SK-N-SH (cell line): ENCODE measurements around the gene FNDC3B. TPM values are rescaled to one million over a fixed set of nuclear protein-coding genes. Genes with fewer than 3 reads are reported as not detected.

Experiments
- CTCF ChIA-PET: fragments of 300-600, 350-600 bp; formaldehyde crosslinking; extraction: SDS; loops from one replicate; lab custom pipeline; 2021; lab: Yijun Ruan, JAX
- POLR2A ChIA-PET: fragments of 350-600 bp; sonication (Branson Sonifier 250); formaldehyde crosslinking; extraction: SDS; loops from one replicate; lab custom pipeline; 2020; ENCODE audit warnings: antibody characterized with exemption, inconsistent platforms; lab: Yijun Ruan, JAX
- DNase-seq: peaks from one replicate; pipeline ENCODE4 v3.0.0; 2012
- H2AFZ ChIP-seq: fragments of 200-600 bp; sonication (generic); 2 replicates; pipeline ENCODE4 v1.8.1; 2016; ENCODE audit warnings: antibody characterized with exemption, mild to moderate bottlenecking, low read depth
- H3F3A ChIP-seq: fragments of 200-600 bp; sonication (generic); replicated peaks from 2 replicates; pipeline ENCODE3; 2016; ENCODE audit warnings: antibody characterized with exemption, mild to moderate bottlenecking; ENCODE audit not compliant: insufficient read depth
- H3K27ac ChIP-seq, 2 experiments: fragments of 200-500 bp in 1 of 2; fragments of 200-600 bp in 1 of 2; sonication (Bioruptor generic) in 1 of 2; sonication (generic), shearing (Covaris generic) in 1 of 2; 2 replicates each; pipeline versions ENCODE4 v1.5.1 to v1.6.1; 2014 to 2016; ENCODE audit warnings: low read depth in 2 of 2, inconsistent platforms in 1 of 2, low read length in 1 of 2, mild to moderate bottlenecking in 1 of 2, mixed read lengths in 1 of 2
- H3K27me3 ChIP-seq: fragments of 200-600 bp; sonication (generic), shearing (Covaris generic); 2 replicates; pipeline ENCODE4 v1.6.1; 2016; ENCODE audit warnings: mixed run types; ENCODE audit not compliant: insufficient read depth
- H3K36me3 ChIP-seq, 2 experiments: fragments of 200-500 bp in 1 of 2; fragments of 200-600 bp in 1 of 2; sonication (Bioruptor generic) in 1 of 2; sonication (generic) in 1 of 2; replicated peaks in 1 of 2; 2 replicates each; pipeline versions ENCODE3 to v1.5.1; 2014 to 2016; ENCODE audit warnings: low read length in 1 of 2, mild to moderate bottlenecking in 1 of 2; ENCODE audit not compliant: insufficient read depth in 2 of 2, control insufficient read depth in 1 of 2
- H3K4me1 ChIP-seq, 2 experiments: fragments of 200-500 bp in 1 of 2; fragments of 200-600 bp in 1 of 2; sonication (Bioruptor generic) in 1 of 2; sonication (generic), shearing (Covaris generic) in 1 of 2; 2 replicates each; pipeline versions ENCODE4 v1.5.1 to v1.6.1; 2014 to 2016; ENCODE audit warnings: low read depth in 1 of 2, low read length in 1 of 2, mixed run types in 1 of 2; ENCODE audit not compliant: insufficient read depth in 2 of 2, control insufficient read depth in 1 of 2
- H3K4me2 ChIP-seq: fragments of 200-600 bp; sonication (generic), shearing (Covaris generic); 2 replicates; pipeline ENCODE4 v1.6.1; 2017; ENCODE audit warnings: mixed run types
- H3K4me3 ChIP-seq, 2 experiments: fragments of 200-500 bp in 1 of 2; fragments of 200-600 bp in 1 of 2; sonication (Bioruptor generic) in 1 of 2; sonication (generic), shearing (Covaris generic) in 1 of 2; 2 replicates each; pipeline versions ENCODE4 v1.5.1 to v1.8.1; 2014 to 2016; ENCODE audit warnings: low read depth in 2 of 2, inconsistent platforms in 1 of 2, low read length in 1 of 2, mild to moderate bottlenecking in 1 of 2, mixed read lengths in 1 of 2, moderate library complexity in 1 of 2
- H3K79me2 ChIP-seq: fragments of 200-600 bp; sonication (generic); 2 replicates; pipeline ENCODE4 v1.8.1; 2017; ENCODE audit warnings: mild to moderate bottlenecking; ENCODE audit not compliant: insufficient read depth
- H3K9ac ChIP-seq: fragments of 200-600 bp; sonication (generic); 2 replicates; pipeline ENCODE4 v1.6.1; 2017; ENCODE audit warnings: mixed run types
- H3K9me2 ChIP-seq: fragments of 200-600 bp; sonication (generic); 2 replicates; pipeline ENCODE4 v1.6.1; 2017; ENCODE audit warnings: mixed run types
- H3K9me3 ChIP-seq: fragments of 200-600 bp; sonication (generic); 2 replicates; pipeline ENCODE4 v1.6.1; 2017; ENCODE audit warnings: mixed run types, mild to moderate bottlenecking, moderate library complexity
- H4K20me1 ChIP-seq: fragments of 200-600 bp; sonication (generic); 2 replicates; pipeline ENCODE4 v1.6.1; 2017; ENCODE audit warnings: mild to moderate bottlenecking, mixed run types; ENCODE audit not compliant: insufficient read depth
- CHD2 ChIP-seq: fragments of 150-350 bp; IDR thresholded peaks from 2 replicates; pipeline ENCODE4 v1.6.1; 2018; ENCODE audit warnings: low read length; ENCODE audit not compliant: partially characterized antibody
- EP300 ChIP-seq, 2 experiments: IDR thresholded peaks; 2 replicates each; pipeline versions ENCODE4 v1.4.0 to v1.6.1; 2012; ENCODE audit warnings: borderline replicate concordance in 1 of 2, low read depth in 1 of 2, low read length in 1 of 2
- GATA2 ChIP-seq: sonication (generic); formaldehyde crosslinking; IDR thresholded peaks from 2 replicates; pipeline ENCODE4 v1.5.0; 2020; ENCODE audit warnings: mild to moderate bottlenecking, missing genetic modification reagents
- IRF3 ChIP-seq: fragments of 150-350 bp; IDR thresholded peaks from 2 replicates; pipeline ENCODE4 v1.6.1; 2016; ENCODE audit warnings: mild to moderate bottlenecking, low read depth, low read length
- MAX ChIP-seq: IDR thresholded peaks from 2 replicates; pipeline ENCODE4 v1.4.0; 2012; ENCODE audit warnings: low read depth
- NRF1 ChIP-seq: IDR thresholded peaks from 2 replicates; pipeline ENCODE4 v1.6.1; 2012; ENCODE audit warnings: low read depth, mild to moderate bottlenecking, low read length
- PBX3 ChIP-seq: IDR thresholded peaks from 2 replicates; pipeline ENCODE4; 2012
- RAD21 ChIP-seq: IDR thresholded peaks from 2 replicates; pipeline ENCODE4 v1.6.1; 2012; ENCODE audit warnings: mild to moderate bottlenecking, low read length
- RFX5 ChIP-seq: IDR thresholded peaks from 2 replicates; pipeline ENCODE4 v1.6.1; 2012; ENCODE audit warnings: mild to moderate bottlenecking, improper control_type of control experiment, low read length
- TAF1 ChIP-seq: IDR thresholded peaks from 2 replicates; pipeline ENCODE4 v1.6.1; 2012; ENCODE audit warnings: low read depth, mild to moderate bottlenecking, low read length, moderate library complexity, borderline replicate concordance
- TCF12 ChIP-seq: IDR thresholded peaks from 2 replicates; pipeline ENCODE4 v1.4.0; 2012
- TEAD4 ChIP-seq: IDR thresholded peaks from 2 replicates; pipeline ENCODE4 v1.4.0; 2012; ENCODE audit warnings: mild to moderate bottlenecking, borderline replicate concordance; ENCODE audit not compliant: insufficient read depth
- ZBTB33 ChIP-seq: IDR thresholded peaks from 2 replicates; pipeline ENCODE4 v1.4.0; 2012; ENCODE audit warnings: low read depth, borderline replicate concordance
- WGBS: methylation state at CpG from one replicate; pipeline ENCODE4 v1.1.6; 2017; ENCODE audit warnings: low lambda C conversion rate; 5-methylcytosine and 5-hydroxymethylcytosine counted together
- polyA plus RNA-seq, 3 experiments: library from polyadenylated mRNA; depleted of rRNA; stranded (reverse); fragments of >200 nt; gene quantifications; 2 replicates each; pipeline ENCODE4 v1.2.3, GENCODE V29; 2012
- TF ChIP-seq, protein P1 (sequence below): fragments of 200-600 bp; sonication (generic); IDR thresholded peaks from 2 replicates; pipeline ENCODE4 v1.6.1; 2017; ENCODE audit warnings: antibody characterized with exemption, mild to moderate bottlenecking, moderate library complexity

Gene FNDC3B
- polyA plus RNA-seq, 1 of the 3 experiments (the other 2 are of a cell fraction): 10.4 TPM

DNA sequence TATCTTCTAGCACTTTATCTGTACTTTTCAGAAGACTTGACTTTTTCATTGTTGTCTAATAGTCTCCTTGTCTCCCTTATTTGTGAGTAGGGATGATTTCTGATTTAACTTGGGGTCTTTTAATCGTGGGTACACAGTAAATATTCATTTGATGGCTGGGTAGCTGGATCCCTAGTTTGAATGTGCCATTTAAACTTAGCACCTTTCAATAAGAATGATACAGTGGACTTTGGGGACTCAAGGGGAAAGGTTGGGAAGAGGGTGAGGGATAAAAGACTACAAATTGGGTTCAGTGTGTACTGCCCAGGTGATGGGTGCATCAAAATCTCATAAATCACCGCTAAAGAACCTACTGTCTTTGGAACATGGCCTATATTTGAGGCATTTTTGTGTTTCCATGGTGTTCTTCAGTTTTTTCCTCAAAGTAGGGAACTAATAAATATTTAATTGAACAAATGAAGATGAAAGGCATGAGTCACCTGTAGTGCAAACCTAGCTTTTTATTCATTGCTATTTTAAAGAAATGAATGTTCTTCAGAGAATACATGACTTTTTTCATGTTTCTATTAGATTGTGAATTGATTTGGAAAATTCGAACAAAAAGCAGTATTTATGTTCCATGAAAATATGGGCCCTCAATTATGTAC, 12.1 kb downstream of the FNDC3B start (continued):
- TF ChIP-seq RAD21: no peak

GRCh38 chr3:172051957-172052354, 12.6 kb downstream of the FNDC3B start:
- no peak for DNase-seq
- 100% methylated on average over 5 of the region's 5 CpGs for WGBS
- ChIA-PET POLR2A (no interaction called here), CTCF (interaction anchor here (1.0 to 1.9 kb wide), 3 partner anchors 10 to 281 kb away, joined by 3 to 7 read pairs (median 3); no protein-coding TSS in a partner anchor)
- Histone ChIP-seq H4K20me1 (peaks cover 99% of the 10 kb centered on the region), H3F3A (peaks cover 11% of the 10 kb centered on the region), H3K4me2 (no peak overlapping the region), H3K9me3 (no peaks in the 10 kb centered on the region), H3K27me3 (no peaks in the 10 kb centered on the region), H3K9ac (no peak overlapping the region), H3K4me1 (peaks cover 7 to 16% of the 10 kb centered on the region in 2 experiments; a peak in 3 of 4 replicates), H3K4me3 (no peak overlapping the region)
- TF ChIP-seq RAD21 (no peak), TAF1 (no peak), RFX5 (no peak), CHD2 (no peak)
- TF ChIP-seq, all 33 proteins: peak for 0
- peaks cover 29 to 63% of the 10 kb centered on the region in 2 experiments for H3K36me3 ChIP-seq
- H3K27ac ChIP-seq: no peak overlapping the region
- peaks cover 100% of the 10 kb centered on the region for H3K79me2 ChIP-seq
- no peaks in the 10 kb centered on the region for H3K9me2 ChIP-seq
- H2AFZ ChIP-seq: no peak overlapping the region

DNA sequence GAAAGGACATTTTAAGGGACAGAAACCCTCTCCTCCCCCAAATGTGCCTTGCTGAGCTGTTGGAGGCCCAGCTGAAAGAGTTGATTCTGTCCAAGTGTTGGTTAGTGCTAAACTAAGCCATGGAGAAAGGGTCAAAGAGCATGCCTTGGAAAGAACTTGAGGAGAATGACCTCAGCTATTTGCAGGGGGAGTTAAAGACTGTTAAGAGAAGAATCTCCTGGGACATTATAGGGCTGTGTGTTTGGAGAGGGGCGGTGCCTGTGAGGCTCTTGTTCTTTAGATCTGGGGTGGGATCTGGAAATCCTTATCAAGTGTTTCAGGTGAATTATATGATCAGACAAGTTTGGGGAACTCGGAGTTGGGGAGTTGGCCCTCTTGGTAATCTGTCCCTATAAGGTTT, 13.0 kb downstream of the FNDC3B start:
- no peaks in the 10 kb centered on the region for H3K9me2 ChIP-seq
- ChIA-PET CTCF (interaction anchor here (1.0 to 1.9 kb wide), 2 partner anchors 10 to 15 kb away, joined by 3 to 7 read pairs; no protein-coding TSS in a partner anchor), POLR2A (no interaction called here)
- no peak overlapping the region for H3K9ac ChIP-seq
- H3K36me3 ChIP-seq: peaks cover 29 to 60% of the 10 kb centered on the region in 2 experiments
- peaks cover 12 to 21% of the 10 kb centered on the region in 2 experiments; a peak in 3 of 4 replicates for H3K4me1 ChIP-seq
- no peak for DNase-seq
- no peak overlapping the region for H3K4me2 ChIP-seq
- no peak overlapping the region for H3K4me3 ChIP-seq
- no peak overlapping the region for H2AFZ ChIP-seq
- peaks cover 99% of the 10 kb centered on the region for H4K20me1 ChIP-seq
- 97% methylated on average over 2 of the region's 2 CpGs for WGBS
- no peaks in the 10 kb centered on the region for H3K27me3 ChIP-seq
- H3F3A ChIP-seq: peaks cover 11% of the 10 kb centered on the region
- no peak overlapping the region for H3K27ac ChIP-seq
- H3K9me3 ChIP-seq: no peaks in the 10 kb centered on the region
- peaks cover 100% of the 10 kb centered on the region for H3K79me2 ChIP-seq
- TF ChIP-seq GATA2 (CRISPR knock-in tag) (no peak), PBX3 (no peak), ZBTB33 (no peak), TCF12 (no peak), NRF1 (no peak), MAX (no peak), IRF3 (no peak), EP300 (IDR thresholded peaks at IDR 0.05; ENCODE audit: borderline replicate concordance in 1 of 2, low read depth in 1 of 2, low read length in 1 of 2) (no peak), TEAD4 (no peak)
- TF ChIP-seq, protein P1, sequence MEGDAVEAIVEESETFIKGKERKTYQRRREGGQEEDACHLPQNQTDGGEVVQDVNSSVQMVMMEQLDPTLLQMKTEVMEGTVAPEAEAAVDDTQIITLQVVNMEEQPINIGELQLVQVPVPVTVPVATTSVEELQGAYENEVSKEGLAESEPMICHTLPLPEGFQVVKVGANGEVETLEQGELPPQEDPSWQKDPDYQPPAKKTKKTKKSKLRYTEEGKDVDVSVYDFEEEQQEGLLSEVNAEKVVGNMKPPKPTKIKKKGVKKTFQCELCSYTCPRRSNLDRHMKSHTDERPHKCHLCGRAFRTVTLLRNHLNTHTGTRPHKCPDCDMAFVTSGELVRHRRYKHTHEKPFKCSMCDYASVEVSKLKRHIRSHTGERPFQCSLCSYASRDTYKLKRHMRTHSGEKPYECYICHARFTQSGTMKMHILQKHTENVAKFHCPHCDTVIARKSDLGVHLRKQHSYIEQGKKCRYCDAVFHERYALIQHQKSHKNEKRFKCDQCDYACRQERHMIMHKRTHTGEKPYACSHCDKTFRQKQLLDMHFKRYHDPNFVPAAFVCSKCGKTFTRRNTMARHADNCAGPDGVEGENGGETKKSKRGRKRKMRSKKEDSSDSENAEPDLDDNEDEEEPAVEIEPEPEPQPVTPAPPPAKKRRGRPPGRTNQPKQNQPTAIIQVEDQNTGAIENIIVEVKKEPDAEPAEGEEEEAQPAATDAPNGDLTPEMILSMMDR: no peak
